Measurements from ENCODE around the gene GLDC.

DNA sequence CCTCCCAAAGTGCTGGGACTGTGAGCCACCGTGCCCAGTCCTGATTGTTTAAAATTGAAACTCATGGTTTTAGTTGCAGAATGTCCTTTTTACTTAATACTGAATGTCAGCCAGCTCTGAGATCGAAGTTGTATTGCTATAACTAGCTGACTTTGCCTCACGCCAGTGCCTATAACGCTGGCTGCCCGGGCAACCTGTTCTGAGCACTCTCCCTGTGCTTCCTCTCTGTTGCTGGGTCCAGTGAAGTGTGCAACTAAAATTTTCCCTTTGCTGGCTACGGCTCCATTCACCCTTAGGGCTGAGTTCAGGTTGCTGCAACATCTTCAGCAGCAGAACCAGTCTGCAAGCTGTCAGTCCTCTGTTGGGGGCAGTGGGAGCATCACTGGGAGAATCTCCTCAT is 65.9 kb downstream of the GLDC start:
- TF ChIP-seq, protein P1, sequence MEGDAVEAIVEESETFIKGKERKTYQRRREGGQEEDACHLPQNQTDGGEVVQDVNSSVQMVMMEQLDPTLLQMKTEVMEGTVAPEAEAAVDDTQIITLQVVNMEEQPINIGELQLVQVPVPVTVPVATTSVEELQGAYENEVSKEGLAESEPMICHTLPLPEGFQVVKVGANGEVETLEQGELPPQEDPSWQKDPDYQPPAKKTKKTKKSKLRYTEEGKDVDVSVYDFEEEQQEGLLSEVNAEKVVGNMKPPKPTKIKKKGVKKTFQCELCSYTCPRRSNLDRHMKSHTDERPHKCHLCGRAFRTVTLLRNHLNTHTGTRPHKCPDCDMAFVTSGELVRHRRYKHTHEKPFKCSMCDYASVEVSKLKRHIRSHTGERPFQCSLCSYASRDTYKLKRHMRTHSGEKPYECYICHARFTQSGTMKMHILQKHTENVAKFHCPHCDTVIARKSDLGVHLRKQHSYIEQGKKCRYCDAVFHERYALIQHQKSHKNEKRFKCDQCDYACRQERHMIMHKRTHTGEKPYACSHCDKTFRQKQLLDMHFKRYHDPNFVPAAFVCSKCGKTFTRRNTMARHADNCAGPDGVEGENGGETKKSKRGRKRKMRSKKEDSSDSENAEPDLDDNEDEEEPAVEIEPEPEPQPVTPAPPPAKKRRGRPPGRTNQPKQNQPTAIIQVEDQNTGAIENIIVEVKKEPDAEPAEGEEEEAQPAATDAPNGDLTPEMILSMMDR (IDR thresholded peaks at IDR 0.05): no peak
- TF ChIP-seq POLR2A (IDR thresholded peaks at IDR 0.05): no peak

Data from body of pancreas (tissue), 4 donors.